Measurements from ENCODE around the gene ASB18. TPM values are rescaled to one million over a fixed set of nuclear protein-coding genes. Genes with fewer than 3 reads are reported as not detected.
"Not testable (repeated sequence)": the region's sequence is repeated elsewhere in the genome, so short reads cannot be mapped to it uniquely, and the experiment has no call there.

ASB18 gene
- total RNA-seq, 1 donor, result not detected

- no peak for TF ChIP-seq CTCF (IDR thresholded peaks at IDR 0.05; ENCODE audit: insufficient read depth, low read length)
- DNase-seq (ENCODE audit: low read depth), result no peak
- H3K4me3 ChIP-seq (ENCODE audit: low read depth, low read length), result no peak overlapping the region
Measured at GRCh38 chr2:236286873-236287545, 22.8 kb upstream of the ASB18 start.

DNA sequence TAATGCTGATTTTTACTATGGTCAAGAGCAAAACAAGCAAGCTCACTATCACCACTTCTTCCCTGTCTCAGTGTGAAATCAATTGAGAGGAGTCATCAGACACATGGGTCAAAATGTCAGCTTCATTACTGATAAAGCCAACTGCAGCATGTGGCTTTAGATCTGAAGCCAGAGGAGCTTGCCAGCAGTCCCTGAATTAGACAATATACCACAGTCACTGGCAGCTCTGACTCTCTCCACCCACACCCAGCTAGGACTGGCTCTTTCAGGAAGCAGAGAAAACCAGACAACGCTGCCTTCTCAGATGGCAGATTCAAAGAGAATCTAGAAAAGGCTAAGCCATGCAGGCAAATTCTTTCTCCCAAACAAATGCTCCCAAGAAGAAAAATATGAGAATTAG is 20.0 kb upstream of the ASB18 start:
- H3K4me3 ChIP-seq (ENCODE audit: low read depth, low read length), result no peak overlapping the region
- DNase-seq (ENCODE audit: low read depth), result no peak
- no peak for TF ChIP-seq CTCF (IDR thresholded peaks at IDR 0.05; ENCODE audit: insufficient read depth, low read length)

GRCh38 chr2:236282406-236282805 is 18.2 kb upstream of the ASB18 start:
- no peak for DNase-seq (ENCODE audit: low read depth)
- H3K4me3 ChIP-seq (ENCODE audit: low read depth, low read length), result no peak overlapping the region
- TF ChIP-seq CTCF (IDR thresholded peaks at IDR 0.05; ENCODE audit: insufficient read depth, low read length), result no peak

GRCh38 chr2:236281423-236281822 is 17.2 kb upstream of the ASB18 start:
- H3K4me3 ChIP-seq (ENCODE audit: low read depth, low read length), result no peak overlapping the region
- no peak for TF ChIP-seq CTCF (IDR thresholded peaks at IDR 0.05; ENCODE audit: insufficient read depth, low read length)
- no peak for DNase-seq (ENCODE audit: low read depth)

DNA sequence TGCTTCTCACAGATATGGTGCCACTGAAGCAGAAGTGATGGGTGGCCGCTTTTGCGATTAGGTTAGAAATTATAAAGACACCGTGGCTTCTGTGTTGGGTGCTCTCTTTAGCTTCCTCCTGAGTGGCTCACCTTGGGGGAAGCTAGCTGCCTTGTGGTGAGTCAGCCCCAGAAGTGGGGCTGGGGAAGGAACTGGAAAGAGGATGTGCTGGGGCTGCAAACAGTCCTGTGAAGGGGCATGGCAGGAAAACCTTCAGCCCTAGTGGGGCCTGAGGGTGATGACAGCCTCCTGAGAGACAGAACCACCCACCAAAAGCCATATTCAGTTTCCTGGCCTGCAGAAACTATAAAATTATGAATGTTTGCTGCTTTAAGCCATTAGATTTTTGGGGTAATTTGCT is 8.9 kb upstream of the ASB18 start:
- TF ChIP-seq CTCF (IDR thresholded peaks at IDR 0.05; ENCODE audit: insufficient read depth, low read length), result no peak

DNA sequence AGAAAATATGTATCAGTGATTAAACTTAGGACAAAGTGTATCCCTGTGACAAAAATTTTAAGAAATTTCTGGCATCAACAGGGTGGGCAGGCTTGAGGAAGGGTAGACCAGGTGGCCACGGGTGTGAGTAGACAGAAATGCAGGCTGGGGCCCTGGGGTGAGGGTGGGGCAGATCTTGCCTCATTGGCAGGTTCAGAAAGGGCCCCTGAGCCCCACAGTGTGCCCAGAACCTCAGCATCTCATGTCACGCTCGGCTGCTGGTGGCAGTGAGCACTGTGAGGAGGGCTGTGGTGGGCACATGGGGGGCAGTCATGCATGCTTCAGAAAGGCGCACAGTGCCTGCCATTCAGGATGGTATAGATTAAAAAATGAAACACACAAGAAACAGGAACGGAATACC is 7.6 kb upstream of the ASB18 start:
- no peak for DNase-seq (ENCODE audit: low read depth)
- no peak overlapping the region for H3K4me3 ChIP-seq (ENCODE audit: low read depth, low read length)
- no peak for TF ChIP-seq CTCF (IDR thresholded peaks at IDR 0.05; ENCODE audit: insufficient read depth, low read length)

More for the DNA sequence above, 8.9 kb upstream of the ASB18 start:
- no peak overlapping the region for H3K4me3 ChIP-seq (ENCODE audit: low read depth, low read length)
- DNase-seq (ENCODE audit: low read depth), result no peak

GRCh38 chr2:236269876-236270275 is 5.7 kb upstream of the ASB18 start:
- not testable (repeated sequence) for H3K4me3 ChIP-seq (ENCODE audit: low read depth, low read length); DNase-seq (ENCODE audit: low read depth)
